Loucy (cell line): Measurements from ENCODE around the gene ARHGAP32.

ENCODE experiments used
- H2AFZ ChIP-seq: fragments of 200-600 bp; sonication (generic); 2 replicates; pipeline ENCODE4 v1.6.0; 2016; ENCODE audit warnings: antibody characterized with exemption, mild to moderate bottlenecking, low read length, moderate library complexity
- H3F3A ChIP-seq: fragments of 200-600 bp; 2 replicates; pipeline ENCODE4 v1.6.0; 2016; ENCODE audit warnings: antibody characterized with exemption, low read depth, mild to moderate bottlenecking
- H3K27me3 ChIP-seq: fragments of 200-600 bp; sonication (generic); 2 replicates; pipeline ENCODE4 v1.6.1; 2014; ENCODE audit warnings: low read length, mild to moderate bottlenecking; ENCODE audit not compliant: insufficient read depth, poor library complexity, severe bottlenecking
- H3K36me3 ChIP-seq: fragments of 200-600 bp; sonication (generic); 2 replicates; pipeline ENCODE4 v1.6.1; 2016; ENCODE audit warnings: low read length; ENCODE audit not compliant: insufficient read depth
- H3K4me1 ChIP-seq: fragments of 200-600 bp; sonication (generic); 2 replicates; pipeline ENCODE4 v1.5.1; 2014; ENCODE audit warnings: low read length, mild to moderate bottlenecking; ENCODE audit not compliant: insufficient read depth, poor library complexity, severe bottlenecking
- H3K4me2 ChIP-seq: fragments of 200-600 bp; sonication (generic); 2 replicates; pipeline ENCODE4 v1.6.0; 2014; ENCODE audit warnings: antibody characterized with exemption, low read length, low read depth, mild to moderate bottlenecking; ENCODE audit not compliant: poor library complexity, severe bottlenecking
- H3K4me3 ChIP-seq: fragments of 200-600 bp; sonication (generic); 2 replicates; pipeline ENCODE4 v1.5.1; 2014; ENCODE audit warnings: low read length, mild to moderate bottlenecking, mixed read lengths; ENCODE audit not compliant: poor library complexity, severe bottlenecking
- H3K79me2 ChIP-seq: fragments of 200-600 bp; sonication (generic); 2 replicates; pipeline ENCODE4 v1.6.1; 2014; ENCODE audit warnings: low read length; ENCODE audit not compliant: insufficient read depth
- H3K9ac ChIP-seq: fragments of 200-600 bp; sonication (generic); 2 replicates; pipeline ENCODE4 v1.6.0; 2014; ENCODE audit warnings: mild to moderate bottlenecking, low read depth, low read length, moderate library complexity; ENCODE audit not compliant: poor library complexity, severe bottlenecking
- H3K9me2 ChIP-seq: fragments of 200-600 bp; sonication (generic); replicated peaks from 2 replicates; pipeline ENCODE4 v1.6.1; 2016; ENCODE audit warnings: low read depth, low read length, mixed read lengths
- H3K9me3 ChIP-seq: fragments of 200-600 bp; sonication (generic); 2 replicates; pipeline ENCODE4 v1.6.1; 2014; ENCODE audit warnings: mild to moderate bottlenecking, antibody characterized with exemption, low read length, low read depth; ENCODE audit not compliant: insufficient read depth
- H4K20me1 ChIP-seq: fragments of 200-600 bp; sonication (generic); 2 replicates; pipeline ENCODE4 v1.6.0; 2014; ENCODE audit warnings: antibody characterized with exemption, low read length, mild to moderate bottlenecking; ENCODE audit not compliant: insufficient read depth, poor library complexity, severe bottlenecking
- CTCF ChIP-seq: fragments of 200-600 bp; sonication (generic); conservative IDR thresholded peaks from 2 replicates; pipeline ENCODE4 v1.5.1; 2014; ENCODE audit warnings: mild to moderate bottlenecking, antibody characterized with exemption, low read length
- EZH2phosphoT487 ChIP-seq: fragments of 200-600 bp; IDR thresholded peaks from 2 replicates; pipeline ENCODE4 v1.6.1; 2018; ENCODE audit warnings: antibody characterized with exemption, mild to moderate bottlenecking, moderate library complexity, borderline replicate concordance

The ARHGAP32 gene

DNA sequence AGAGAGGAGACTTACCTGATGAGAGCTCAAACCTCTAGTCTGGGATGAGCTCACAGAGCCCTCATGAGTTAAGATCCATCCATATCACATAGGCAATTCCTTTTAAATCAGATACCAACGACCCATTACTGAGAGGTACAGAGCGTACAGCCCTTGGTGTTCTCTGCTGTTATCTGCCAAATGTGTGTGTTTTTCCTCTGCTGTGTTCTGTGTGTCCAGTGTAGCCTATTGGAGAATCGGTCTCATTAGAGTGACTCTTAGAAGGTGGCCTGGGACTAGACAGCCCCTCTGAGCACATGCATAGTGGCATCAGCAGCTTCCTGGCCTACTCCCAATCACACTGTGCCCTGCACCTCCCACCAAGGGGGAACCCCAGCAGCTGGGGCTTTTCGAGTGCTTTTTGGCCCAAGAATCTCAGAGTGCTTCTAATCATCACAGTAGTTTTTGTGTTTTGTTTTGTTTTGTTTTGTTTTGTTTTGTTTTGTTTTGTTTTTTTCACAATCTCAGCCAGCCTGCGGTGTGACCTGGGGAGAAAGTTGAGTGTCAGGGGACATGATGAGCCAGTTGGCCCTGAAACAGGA lies 274.9 kb downstream of the ARHGAP32 start:
- TF ChIP-seq CTCF (no peak), EZH2phosphoT487 (no peak)
- Histone ChIP-seq H3K9me3 (no peaks in the 10 kb centered on the region), H3K9me2 (no peaks in the 10 kb centered on the region), H4K20me1 (no peaks in the 10 kb centered on the region), H3K36me3 (no peaks in the 10 kb centered on the region), H3K4me3 (no peak overlapping the region), H3K9ac (no peak overlapping the region), H3K4me1 (peaks cover 5% of the 10 kb centered on the region), H3F3A (no peaks in the 10 kb centered on the region), H3K27me3 (no peaks in the 10 kb centered on the region), H3K4me2 (no peak overlapping the region), H2AFZ (no peak overlapping the region), H3K79me2 (no peaks in the 10 kb centered on the region)

GRCh38 chr11:128916681-128917080 lies 275.4 kb downstream of the ARHGAP32 start:
- peaks cover 5% of the 10 kb centered on the region for H3K4me1 ChIP-seq
- TF ChIP-seq EZH2phosphoT487 = no peak
- no peak for TF ChIP-seq CTCF

DNA sequence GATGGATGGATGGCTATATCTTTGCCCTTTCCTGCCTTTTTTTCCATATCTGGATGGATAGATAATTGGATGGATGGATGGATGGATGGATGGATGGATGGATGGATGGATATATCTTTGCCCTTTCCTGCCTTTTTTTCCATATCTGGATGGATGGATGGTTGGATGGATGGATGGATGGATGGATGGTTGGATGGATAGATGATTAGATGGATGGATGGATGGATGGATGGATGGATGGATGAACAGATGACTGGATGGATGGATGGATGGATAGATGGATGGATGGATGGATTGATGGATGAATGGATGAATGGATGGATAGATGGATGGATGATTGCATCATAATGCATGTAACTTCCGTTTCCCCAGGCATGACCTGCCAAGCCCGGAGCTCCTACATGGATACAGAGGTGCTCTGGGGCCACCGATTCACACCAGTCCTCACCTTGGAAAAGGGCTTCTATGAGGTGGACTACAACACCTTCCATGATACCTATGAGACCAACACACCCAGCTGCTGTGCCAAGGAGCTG lies 276.0 kb downstream of the ARHGAP32 start:
- Histone ChIP-seq H3K9me2 (no peaks in the 10 kb centered on the region), H2AFZ (no peak overlapping the region), H3K27me3 (no peaks in the 10 kb centered on the region), H3F3A (no peaks in the 10 kb centered on the region), H3K9me3 (no peaks in the 10 kb centered on the region), H3K4me3 (no peak overlapping the region), H3K36me3 (no peaks in the 10 kb centered on the region), H3K4me2 (no peak overlapping the region), H3K4me1 (peaks cover 5% of the 10 kb centered on the region), H3K79me2 (no peaks in the 10 kb centered on the region), H4K20me1 (no peaks in the 10 kb centered on the region), H3K9ac (no peak overlapping the region)
- TF ChIP-seq CTCF = no peak
- no peak for TF ChIP-seq EZH2phosphoT487

More at GRCh38 chr11:128916681-128917080, 275.4 kb downstream of the ARHGAP32 start:
- no peaks in the 10 kb centered on the region for H3K79me2 ChIP-seq
- no peak overlapping the region for H2AFZ ChIP-seq
- no peak overlapping the region for H3K4me2 ChIP-seq
- H3F3A ChIP-seq = no peaks in the 10 kb centered on the region
- H4K20me1 ChIP-seq = no peaks in the 10 kb centered on the region
- no peak overlapping the region for H3K9ac ChIP-seq
- no peaks in the 10 kb centered on the region for H3K9me3 ChIP-seq
- H3K4me3 ChIP-seq = no peak overlapping the region
- no peaks in the 10 kb centered on the region for H3K9me2 ChIP-seq
- no peaks in the 10 kb centered on the region for H3K27me3 ChIP-seq
- no peaks in the 10 kb centered on the region for H3K36me3 ChIP-seq
